HUDEP-2 (cell line): ENCODE data around the gene CHCHD6.

Experiments used
- DNase-seq, 76 experiments: peaks; one replicate each; lab custom pipeline; 2025; ENCODE audit not compliant: unreplicated experiment in 76 of 76; lab: John Stamatoyannopoulos, UW

CHCHD6 gene

DNA sequence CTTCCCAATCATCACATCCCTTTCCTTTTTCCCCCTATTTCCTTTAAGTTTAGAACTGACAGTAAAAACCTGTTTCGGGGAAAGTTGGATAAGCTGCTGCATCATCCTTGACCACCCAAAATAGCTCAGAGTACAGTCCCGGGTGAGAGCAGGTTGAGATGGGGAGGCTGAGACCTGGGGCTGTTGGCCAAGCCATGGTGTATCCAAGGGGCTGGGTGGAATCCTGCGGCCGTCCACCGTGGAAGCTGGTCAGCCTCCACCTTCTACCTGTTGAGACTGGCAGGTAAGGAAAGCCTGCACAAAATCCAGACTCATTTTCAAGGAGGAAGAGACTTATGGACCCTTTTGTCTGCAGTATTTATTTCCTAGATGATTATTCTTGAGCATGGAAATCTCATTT is 150.6 kb downstream of the CHCHD6 start:
- DNase-seq, result no peak

DNA sequence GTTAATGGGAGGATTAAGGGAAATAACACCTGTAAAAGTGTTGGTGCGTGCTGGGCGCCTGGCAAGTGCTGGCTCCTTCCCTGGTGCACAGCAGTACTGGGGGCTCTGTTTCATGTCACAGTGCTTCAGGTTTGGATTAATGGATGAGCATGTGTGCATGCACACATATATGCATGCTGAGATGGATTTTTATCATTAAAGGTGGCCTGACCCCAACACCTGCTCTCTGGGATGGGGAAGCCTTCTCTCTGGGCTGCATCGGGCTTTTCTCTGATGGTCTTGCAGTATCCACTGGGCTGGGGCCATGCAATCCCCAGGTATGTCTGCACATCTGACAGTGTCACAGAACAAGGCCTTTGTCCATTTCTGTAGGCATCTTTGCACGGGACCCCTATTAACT is 151.3 kb downstream of the CHCHD6 start:
- no peak for DNase-seq

DNA sequence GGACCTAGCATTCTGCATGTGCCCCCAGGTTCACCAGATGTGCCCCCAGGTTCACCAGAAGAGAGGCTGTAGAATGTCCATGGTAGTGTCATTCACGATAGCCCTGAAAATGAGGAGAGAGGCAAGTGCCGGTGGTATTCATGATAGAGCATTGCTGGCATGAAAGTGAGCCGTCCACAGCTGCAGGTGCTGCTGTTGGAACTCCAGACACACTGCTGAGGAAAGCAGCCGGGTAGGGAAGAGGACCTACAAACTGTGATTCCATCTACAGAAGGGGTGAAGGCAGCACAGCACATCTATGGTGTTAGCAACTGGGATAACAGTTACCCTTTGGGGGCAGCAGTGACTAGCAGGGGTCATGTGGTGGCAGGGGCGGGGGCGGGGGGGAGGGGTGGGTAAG is 153.9 kb downstream of the CHCHD6 start:
- no peak for DNase-seq

DNA sequence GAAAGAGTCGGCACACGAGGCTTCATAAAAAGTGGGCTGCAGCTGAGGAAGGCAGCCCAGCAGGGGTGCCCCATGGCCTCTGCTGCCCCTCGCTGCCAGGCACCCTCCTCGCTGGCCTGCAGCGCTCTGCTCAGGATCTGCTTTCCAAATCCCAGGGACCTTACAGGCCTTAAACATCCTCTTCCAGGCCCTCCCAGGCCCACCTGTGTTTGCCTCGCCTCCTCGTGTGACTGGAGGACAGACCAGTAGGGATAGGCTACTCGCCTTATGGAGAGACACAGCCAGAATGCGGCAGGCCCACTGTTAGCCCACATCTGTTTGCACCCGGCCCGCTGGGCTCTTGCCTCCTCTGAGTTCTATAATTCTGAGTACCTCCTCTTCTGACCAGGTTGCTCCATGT is 154.4 kb downstream of the CHCHD6 start:
- DNase-seq, result no peak

DNA sequence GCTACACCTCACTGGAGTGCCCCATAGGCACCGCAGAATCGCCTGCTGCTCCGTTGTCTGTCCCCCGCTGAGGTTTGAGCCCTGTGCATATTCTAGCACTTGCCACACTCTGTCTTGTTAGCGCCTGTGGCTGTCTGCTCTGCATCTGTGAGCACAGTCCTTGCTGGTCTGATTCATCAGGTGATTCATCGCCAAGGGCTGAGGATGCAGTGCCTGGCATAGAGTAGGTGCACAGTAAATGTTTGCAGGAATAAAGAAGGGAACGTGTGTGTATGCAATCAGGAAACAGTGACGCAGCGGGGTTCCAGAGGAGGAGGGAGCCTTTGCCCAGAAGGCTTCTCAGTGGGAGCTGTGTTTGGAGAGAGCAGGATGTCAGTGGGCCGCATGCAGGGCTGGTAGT is 154.8 kb downstream of the CHCHD6 start:
- DNase-seq, result no peak

DNA sequence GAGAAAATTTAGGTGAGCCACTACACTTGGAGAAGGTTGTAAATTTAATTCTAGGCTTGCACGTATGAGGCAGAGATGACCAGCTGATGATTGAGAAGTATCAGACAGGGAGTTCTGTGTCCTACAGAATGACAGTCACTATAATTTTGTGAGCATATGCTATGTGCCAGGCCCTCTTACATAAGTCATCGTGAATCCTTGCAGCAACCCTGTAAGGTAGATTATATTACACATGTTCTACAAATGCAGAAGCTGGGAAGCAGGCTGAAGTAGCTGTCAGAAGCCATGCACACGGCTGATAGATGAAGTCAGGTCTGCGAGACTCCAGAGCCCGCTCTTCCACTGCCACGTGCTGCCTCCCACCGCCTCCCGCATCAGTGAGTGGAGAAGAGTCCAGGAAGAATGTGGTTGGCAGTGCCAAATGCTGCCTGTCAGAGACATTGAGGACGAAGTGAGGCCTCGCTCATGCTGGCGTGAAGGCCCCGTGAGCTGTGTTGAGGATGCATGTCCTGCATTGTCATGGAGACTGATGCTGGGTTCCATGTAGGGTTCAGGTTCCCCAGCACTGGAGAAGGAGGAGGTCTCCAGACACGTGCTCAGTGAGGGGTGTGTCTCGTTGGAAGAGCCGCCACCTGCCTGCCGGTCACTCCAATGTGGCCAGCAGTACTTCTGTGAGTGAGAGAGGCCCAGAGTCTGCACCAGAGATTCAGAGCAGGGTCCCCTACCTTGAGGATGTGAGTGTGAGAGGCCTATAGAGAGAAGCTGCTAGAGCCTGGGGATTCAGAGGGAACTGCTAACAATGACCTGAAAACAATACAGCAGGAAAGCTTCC is 155.6 kb downstream of the CHCHD6 start:
- no peak for DNase-seq

DNA sequence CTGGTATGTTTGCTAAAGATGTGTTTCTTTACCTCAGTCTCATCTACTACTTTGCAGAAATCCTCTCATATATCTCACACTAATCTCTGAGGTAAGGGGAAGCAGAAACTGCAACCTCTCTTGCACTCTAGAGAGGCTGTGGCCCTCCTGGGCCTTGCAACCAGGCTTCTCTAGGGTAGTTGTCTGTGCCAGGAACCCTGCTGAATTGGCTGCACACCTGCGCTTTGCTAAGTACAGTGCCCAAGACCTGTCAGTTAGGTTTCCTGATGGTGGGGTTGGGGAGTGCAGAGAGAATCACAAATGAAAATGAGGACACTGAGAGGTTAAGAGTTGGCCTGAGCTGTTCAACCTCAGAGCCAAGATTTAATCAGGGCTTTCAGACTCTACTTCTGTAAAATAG is 161.7 kb downstream of the CHCHD6 start:
- DNase-seq, result no peak

DNA sequence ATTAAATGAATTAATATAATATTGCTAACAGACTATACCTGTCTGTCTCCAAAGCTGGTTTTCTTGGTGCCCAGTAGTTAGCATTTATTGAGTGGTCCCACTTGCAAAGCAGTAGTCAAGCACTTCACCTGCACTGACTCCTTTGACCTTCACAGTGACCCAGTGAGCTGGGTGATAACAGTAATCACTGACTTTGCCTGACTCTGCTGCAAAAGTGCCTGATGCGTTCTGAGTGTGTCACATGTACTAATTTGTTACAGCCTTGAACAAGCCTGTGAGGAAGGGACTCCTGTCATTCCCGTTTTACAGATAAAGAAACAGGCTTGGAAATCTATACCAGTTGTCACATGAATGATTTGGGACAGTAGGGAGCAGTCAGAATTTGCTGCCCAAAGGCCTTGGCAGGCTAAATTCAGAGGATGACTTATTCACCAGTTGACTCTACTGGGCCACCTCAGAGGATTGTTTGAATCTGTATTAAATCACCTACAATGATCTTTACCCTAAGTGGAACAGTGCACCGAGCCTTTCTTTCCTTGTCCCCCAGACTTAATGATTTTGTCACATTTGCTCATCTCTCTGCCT is 162.2 kb downstream of the CHCHD6 start:
- DNase-seq, result no peak

DNA sequence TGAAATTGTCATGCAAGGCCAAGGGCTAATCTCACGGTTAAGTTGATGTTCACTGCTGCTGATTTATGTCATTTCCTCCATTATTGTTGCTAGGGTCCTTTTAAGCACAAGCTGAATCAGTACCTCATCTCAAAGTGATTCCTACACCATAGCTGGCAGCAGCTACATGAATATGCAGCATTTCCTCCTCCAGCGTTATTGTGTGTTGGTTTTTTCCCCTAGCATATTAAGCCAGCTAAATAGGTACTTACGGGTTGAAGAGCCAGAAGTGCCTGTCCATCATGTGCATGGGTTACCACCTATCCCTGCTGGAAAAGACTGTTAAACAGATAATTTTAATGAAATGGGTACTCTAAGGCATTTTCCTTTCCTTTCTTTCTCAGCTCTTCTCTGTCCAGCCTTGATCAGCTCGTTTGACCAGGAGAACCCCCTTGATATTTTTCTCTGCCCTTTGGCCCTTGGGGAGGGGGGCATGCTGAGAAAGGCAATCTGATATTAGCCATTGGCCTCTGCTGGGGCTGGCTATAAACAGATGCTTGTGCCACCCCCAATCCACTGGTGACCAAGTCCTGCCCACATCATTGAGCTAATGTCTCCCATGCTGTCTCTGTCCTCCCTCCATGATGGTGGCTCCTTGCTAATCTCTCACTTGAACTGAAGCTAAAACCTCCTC is 163.3 kb downstream of the CHCHD6 start:
- DNase-seq, result no peak

DNA sequence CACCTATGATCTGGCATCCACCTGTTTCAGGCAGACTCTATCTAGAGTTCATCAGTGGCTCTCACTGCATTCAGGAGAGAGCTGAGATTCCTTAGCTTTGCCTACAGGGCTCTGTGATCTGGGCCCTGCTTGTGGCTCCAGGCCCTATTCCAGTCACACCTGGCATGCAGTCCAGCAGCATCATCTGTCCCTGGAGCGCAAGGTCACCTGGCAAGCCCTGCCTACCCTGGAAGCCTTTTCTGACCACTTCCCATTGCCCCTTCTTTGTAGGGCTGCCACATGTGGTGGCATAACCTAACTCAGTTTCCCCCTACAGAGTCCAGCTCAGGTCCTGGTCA is 163.8 kb downstream of the CHCHD6 start:
- DNase-seq, result no peak

DNA sequence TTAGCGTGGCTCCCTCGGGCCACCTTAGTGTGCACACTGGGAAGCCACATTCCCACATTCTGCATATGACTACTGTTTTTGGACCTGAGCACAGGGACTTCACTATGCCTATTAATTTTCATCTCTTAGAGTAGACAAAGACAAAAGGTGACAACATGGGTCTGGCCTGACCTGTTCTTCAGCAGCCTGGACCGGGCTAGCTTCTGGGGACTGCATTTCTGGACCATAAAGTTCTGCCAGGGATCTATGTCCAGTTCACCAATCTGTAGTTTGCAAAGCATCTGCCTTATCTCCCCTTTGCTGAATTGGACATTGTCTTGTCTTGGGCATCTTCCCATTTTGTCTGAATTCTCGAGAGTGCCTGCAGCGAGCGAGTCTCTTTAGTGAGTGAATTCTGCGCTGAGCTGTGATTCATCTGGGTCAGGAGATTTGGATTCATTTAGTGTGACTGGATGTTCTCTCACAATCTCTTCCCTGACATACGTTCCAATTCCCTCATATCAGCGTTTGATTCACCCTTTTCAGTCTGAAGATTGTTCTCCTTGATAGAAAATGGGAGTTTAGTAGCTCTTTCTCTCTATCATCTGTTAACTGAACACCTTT is 166.7 kb downstream of the CHCHD6 start:
- no peak for DNase-seq

DNA sequence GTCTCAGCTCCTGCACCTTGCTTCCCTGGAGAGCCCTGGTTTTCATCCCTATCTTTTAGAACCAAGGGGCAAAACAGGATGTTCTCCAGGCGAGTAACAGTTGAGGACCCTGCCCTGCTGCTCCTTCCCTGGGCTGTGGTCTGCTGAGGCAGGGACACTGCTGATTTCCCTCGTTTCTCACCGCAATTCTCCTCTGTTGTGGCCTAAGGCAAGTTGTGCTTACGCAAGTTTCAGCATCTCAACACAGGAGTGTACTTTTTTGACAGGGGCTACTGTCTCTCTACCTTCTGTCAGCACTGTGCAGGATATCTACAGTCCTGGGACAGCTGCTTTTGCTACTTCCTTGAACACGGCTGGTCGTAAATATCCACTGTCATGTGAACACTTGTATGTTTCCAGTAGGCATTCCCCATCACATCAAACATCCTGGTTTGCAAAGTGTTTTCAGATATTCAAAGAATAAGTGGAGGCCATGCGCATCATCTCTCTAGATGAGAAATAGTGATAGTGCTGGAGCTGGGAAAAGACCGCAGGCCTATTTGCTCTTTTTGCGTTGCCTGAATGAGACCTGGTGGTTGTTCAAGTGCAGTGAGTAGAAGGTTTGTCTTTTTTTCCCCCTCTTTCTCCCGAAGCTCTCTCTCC is 168.8 kb downstream of the CHCHD6 start:
- no peak for DNase-seq

DNA sequence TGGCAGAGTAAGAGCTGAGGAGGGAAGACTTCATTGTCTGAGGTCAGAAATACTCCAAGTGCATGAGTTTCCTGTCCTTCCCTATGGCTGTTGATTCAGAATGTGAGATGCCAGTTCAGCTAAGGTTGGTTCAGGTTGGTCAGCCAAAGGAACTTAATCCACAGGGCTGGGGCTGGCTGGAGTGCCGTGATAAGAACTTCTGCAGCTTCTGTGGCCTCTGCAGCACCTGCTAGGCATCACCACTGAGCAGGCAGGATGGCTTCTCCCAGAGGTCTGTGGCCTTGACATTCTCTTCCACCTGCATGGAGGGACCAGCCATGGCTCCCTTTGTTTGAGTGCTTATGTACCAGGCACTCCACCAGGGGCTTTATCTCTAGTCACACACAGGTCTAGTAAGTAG is 169.4 kb downstream of the CHCHD6 start:
- DNase-seq, result peak in 1 of 76 experiments; percentile 11

DNA sequence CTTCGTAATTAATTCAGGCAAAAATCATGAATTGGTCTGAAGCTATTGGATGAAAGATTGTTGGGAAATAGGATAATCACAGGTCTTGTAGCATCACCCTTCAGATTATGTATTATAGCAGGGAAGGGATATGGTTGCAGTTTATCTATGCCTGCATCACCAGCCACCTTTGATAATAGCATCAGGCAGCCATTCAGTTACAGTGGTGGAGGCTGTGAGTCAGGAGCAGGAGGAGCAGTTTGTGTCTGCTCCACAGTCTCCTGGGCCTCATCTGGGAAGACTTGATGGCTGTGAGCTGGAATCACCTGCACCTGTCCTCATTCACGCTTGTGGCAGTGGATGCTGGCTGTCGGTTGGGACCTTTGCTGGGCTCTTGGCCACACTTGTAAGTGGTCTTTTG is 174.6 kb downstream of the CHCHD6 start:
- DNase-seq, result no peak

DNA sequence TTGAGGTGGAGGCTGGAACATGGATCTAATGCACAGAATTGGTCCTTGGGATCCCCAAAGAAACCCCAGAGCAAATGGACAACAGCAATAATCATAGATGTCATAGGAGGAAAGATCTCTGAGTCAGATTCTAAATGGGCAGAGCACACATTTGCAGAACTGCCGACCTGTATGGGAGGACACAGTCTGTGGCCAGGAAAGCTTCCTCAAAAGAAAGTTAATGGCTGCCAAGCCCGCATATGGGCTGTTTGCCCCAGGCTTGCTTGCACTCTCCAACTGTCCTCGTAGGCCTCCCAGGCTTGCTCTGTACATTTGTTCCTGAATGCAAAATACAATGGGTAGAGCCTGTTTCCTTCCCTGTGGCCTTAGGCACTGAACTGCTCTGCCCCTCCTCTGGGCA is 176.9 kb downstream of the CHCHD6 start:
- no peak for DNase-seq

DNA sequence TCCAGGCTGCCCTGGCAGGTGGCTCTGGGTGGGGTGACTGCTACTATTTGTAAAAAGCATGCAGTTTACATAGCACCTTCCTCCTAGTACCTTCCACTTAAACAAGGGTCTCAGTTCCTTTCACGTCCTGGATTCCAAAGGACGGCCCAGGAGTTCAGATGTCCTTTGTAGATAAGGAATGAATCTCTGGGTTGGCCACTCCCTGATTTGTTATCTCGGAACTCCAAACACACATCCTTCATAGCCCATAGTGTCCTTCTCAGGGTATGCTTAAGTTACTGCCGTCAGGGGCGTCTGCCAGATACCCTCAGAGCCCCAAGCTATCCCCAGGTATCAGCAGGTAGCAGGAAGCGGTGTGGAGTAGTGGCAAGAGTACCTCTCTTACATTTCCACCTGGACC is 177.8 kb downstream of the CHCHD6 start:
- DNase-seq, result no peak

DNA sequence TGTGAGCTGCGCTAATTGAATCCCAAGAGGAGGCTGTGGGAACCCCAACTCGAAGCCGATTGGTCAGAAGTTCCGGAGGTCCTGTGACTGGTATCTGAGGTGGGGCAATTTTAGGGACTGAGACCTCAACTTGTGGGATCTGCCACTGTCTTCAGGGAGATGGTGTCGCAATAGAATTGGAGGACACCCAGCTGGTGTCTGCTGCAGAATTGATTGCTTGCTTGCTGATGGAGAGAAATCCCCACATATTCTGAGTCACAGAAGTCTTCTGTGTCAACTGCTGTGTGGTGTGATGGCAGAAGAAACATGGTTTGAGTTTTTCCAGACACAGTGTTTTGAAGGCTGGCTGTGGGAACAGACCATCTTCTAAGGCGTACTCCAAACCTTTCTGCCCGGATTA is 179.2 kb downstream of the CHCHD6 start:
- DNase-seq, result no peak

DNA sequence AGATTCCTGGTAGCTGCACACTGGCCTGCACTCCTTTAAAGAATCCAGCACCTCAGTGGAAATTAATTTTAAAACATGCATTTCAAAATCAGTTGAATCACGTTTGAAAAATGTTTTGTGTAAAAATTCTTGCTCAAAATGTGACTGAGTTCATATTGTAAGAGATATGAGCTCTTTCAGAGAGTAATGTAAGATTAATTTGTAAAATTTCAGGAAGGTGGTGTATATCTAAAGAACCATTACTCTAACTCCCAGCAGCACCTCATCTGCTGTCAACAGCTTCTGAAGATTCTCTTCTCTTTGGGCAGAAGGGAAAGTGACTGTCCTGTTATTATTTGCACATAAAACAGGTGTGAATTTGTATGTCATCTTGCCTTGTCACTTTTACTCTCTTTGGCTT is 181.4 kb downstream of the CHCHD6 start:
- no peak for DNase-seq

DNA sequence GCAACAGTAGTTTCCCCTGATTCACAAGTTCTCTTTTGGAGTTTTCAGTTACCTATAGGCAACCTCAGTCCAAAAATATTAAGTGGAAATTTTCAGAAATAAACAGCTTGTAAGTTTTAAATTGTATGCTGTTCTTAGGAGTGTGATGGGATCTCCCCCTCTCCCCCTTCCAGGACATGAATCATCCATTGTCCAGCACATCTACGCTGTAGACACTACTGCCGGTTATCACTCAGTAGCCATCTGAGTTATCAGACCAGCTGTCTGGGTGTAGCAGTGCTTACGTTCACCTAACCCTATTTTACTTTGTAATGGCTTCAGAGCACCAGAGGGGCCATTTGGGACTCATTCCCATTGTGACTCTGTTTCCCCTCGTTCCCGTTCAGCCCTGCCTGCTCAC is 182.2 kb downstream of the CHCHD6 start:
- DNase-seq, result no peak

DNA sequence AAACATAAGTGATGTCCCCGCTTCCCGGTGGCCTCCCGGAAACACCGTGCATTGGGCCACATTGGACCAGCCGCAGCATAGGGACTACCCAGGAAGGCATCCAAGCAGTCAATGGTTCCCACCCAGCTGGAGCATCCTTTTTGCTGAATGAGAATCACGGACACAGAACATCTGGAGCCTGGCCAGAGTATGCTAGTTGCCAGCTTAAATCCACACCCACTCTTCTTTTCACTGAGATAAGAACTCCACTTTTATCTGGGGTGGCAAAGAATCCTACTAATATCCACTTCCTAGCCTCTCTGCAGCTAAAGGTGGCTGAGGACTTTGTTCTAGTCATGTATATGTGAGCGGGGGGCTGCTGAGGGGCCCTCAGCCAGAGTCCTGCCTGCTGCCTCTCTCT is 183.6 kb downstream of the CHCHD6 start:
- peak in 5 of 76 experiments; percentile 3 to 17 (median 7) for DNase-seq

DNA sequence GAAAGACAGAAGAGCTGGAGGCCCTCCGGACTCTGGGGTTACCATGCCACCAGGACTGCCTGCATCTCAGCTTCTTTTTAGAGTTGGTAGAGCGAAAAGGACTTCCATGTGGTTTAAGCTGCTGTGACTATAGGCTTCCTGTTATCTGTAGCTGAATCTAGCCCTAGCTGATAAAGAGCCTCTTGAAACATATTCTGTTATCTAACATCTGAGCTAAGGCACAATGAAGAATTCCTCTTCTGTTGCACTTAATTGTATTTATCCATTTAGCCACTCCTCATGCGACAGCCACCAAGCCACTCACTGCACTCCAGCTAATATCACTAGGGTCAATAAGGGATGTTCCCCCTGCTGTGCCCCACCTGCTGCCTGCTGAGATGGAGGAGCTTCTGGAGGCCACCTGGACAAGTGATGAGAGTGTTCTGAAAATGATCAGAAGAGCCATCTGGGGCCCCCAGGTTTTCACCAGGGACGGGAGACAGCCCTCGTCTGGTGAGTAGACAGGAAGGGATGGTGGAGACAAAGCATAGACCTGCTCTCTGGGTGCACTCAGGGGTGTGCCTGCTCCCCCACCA is 184.2 kb downstream of the CHCHD6 start:
- no peak for DNase-seq
